Fibroblast of lung (primary cell): ENCODE results near the gene AGBL1. TPM values are rescaled to one million over a fixed set of nuclear protein-coding genes. Genes with fewer than 3 reads are reported as not detected.

ENCODE experiments used
- DNase-seq, 2 donors: peaks; one replicate each; pipeline versions ENCODE4 v3.0.0 to v3.0.0-alpha.2; 2010; ENCODE audit warnings: low read depth in 2 of 2
- H2AFZ ChIP-seq: 2 replicates; pipeline ENCODE4 v1.5.1; 2012; ENCODE audit warnings: low read length, control low read depth, inconsistent platforms
- H3K27ac ChIP-seq: 2 replicates; pipeline ENCODE4 v1.5.1; 2011; ENCODE audit warnings: low read length, control low read depth; ENCODE audit not compliant: insufficient read depth
- H3K27me3 ChIP-seq: 2 replicates; pipeline ENCODE4 v1.5.1; 2011; ENCODE audit warnings: mild to moderate bottlenecking, low read length; ENCODE audit not compliant: control insufficient read depth, insufficient read depth
- H3K36me3 ChIP-seq: 2 replicates; pipeline ENCODE4 v1.5.1; 2011; ENCODE audit warnings: low read length; ENCODE audit not compliant: control insufficient read depth, insufficient read depth
- H3K4me1 ChIP-seq: 2 replicates; pipeline ENCODE4 v1.5.1; 2011; ENCODE audit warnings: low read length; ENCODE audit not compliant: control insufficient read depth, insufficient read depth; ENCODE audit errors: extremely low read depth
- H3K4me2 ChIP-seq: 2 replicates; pipeline ENCODE4 v1.5.1; 2011; ENCODE audit warnings: low read length, control low read depth; ENCODE audit not compliant: insufficient read depth; ENCODE audit errors: extremely low read depth
- H3K4me3 ChIP-seq, 4 experiments: fragments of 200-600 bp in 1 of 4; sonication (generic) in 1 of 4; replicated peaks in 1 of 4; 2 replicates each; pipeline ENCODE4 v1.5.1; 2011 to 2016; ENCODE audit warnings: low read length in 4 of 4, low read depth in 3 of 4, mild to moderate bottlenecking in 3 of 4, control low read depth in 2 of 4, inconsistent platforms in 1 of 4, mixed read lengths in 1 of 4; ENCODE audit not compliant: insufficient read depth in 1 of 4; ENCODE audit errors: control extremely low read depth in 1 of 4
- H3K79me2 ChIP-seq: 2 replicates; pipeline ENCODE4 v1.5.1; 2012; ENCODE audit warnings: mild to moderate bottlenecking, low read length, inconsistent platforms; ENCODE audit not compliant: control insufficient read depth, insufficient read depth
- H3K9ac ChIP-seq: 2 replicates; pipeline ENCODE4 v1.5.1; 2011; ENCODE audit warnings: mild to moderate bottlenecking, low read length, control low read depth; ENCODE audit not compliant: insufficient read depth
- H3K9me3 ChIP-seq: 2 replicates; pipeline ENCODE4 v1.5.1; 2012; ENCODE audit warnings: low read depth, low read length; ENCODE audit not compliant: control insufficient read depth, insufficient read depth
- H4K20me1 ChIP-seq: 2 replicates; pipeline ENCODE4 v1.5.1; 2011; ENCODE audit warnings: low read length; ENCODE audit not compliant: control insufficient read depth, insufficient read depth; ENCODE audit errors: extremely low read depth
- CTCF ChIP-seq, 2 donors: IDR thresholded peaks in 1 of 2; conservative IDR thresholded peaks in 1 of 2; 1 replicate in 1 of 2; 2 replicates in 1 of 2; pipeline ENCODE4 v1.5.1; 2011 to 2012; ENCODE audit warnings: low read length in 2 of 2, control low read depth in 1 of 2, inconsistent platforms in 1 of 2, low read depth in 1 of 2, mild to moderate bottlenecking in 1 of 2
- EZH2 ChIP-seq: IDR thresholded peaks from 2 replicates; pipeline ENCODE4 v1.5.1; 2012; ENCODE audit warnings: low read length, control low read depth, mild to moderate bottlenecking; ENCODE audit errors: missing control alignments
- polyA plus RNA-seq, 2 donors: library from polyadenylated mRNA; depleted of rRNA in 1 of 2; stranded (reverse) in 1 of 2; unstranded in 1 of 2; fragments of >200 nt; gene quantifications; 2 replicates each; pipeline ENCODE4 v1.2.1, GENCODE V29; 2011 to 2012; ENCODE audit warnings: missing spikeins in 1 of 2
- total RNA-seq: library from RNA; depleted of rRNA; stranded (reverse); fragments of >200 nt; gene quantifications from 2 replicates; pipeline ENCODE4 v1.2.1, GENCODE V29; 2014

AGBL1 gene
- total and polyA plus RNA-seq, 2 donors (not counting 1 experiment from before 2014, with no cell fraction given), result not detected

GRCh38 chr15:86413191-86413590 is 333.5 kb downstream of the AGBL1 start:
- H3K9me3 ChIP-seq, result no peaks in the 10 kb centered on the region
- no peaks in the 10 kb centered on the region for H3K27me3 ChIP-seq
- DNase-seq, result no peak
- H3K9ac ChIP-seq, result no peak overlapping the region
- no peaks in the 10 kb centered on the region for H3K79me2 ChIP-seq
- H3K4me1 ChIP-seq, result no peaks in the 10 kb centered on the region
- H3K4me2 ChIP-seq, result no peak overlapping the region
- no peak overlapping the region for H3K4me3 ChIP-seq
- no peaks in the 10 kb centered on the region for H4K20me1 ChIP-seq
- no peak overlapping the region for H2AFZ ChIP-seq
- H3K27ac ChIP-seq, result no peak overlapping the region
- H3K36me3 ChIP-seq, result no peaks in the 10 kb centered on the region
- TF ChIP-seq EZH2 (no peak), CTCF (conservative IDR thresholded peaks at IDR 0.05 in 1 of 2, IDR thresholded peaks at IDR 0.05 in 1 of 2; ENCODE audit: low read depth in 1 of 2, low read length in 2 of 2) (no peak)

GRCh38 chr15:86425746-86426145 is 346.1 kb downstream of the AGBL1 start:
- DNase-seq, result no peak

GRCh38 chr15:86432861-86433260 is 353.2 kb downstream of the AGBL1 start:
- no peak overlapping the region for H2AFZ ChIP-seq
- H3K9ac ChIP-seq, result no peak overlapping the region
- H3K4me2 ChIP-seq, result no peak overlapping the region
- no peaks in the 10 kb centered on the region for H3K27me3 ChIP-seq
- no peak for TF ChIP-seq EZH2
- no peak for TF ChIP-seq CTCF (conservative IDR thresholded peaks at IDR 0.05 in 1 of 2, IDR thresholded peaks at IDR 0.05 in 1 of 2; ENCODE audit: low read depth in 1 of 2, low read length in 2 of 2)
- DNase-seq, result no peak
- no peaks in the 10 kb centered on the region for H4K20me1 ChIP-seq
- H3K4me1 ChIP-seq, result no peaks in the 10 kb centered on the region
- H3K4me3 ChIP-seq, result no peak overlapping the region
- no peaks in the 10 kb centered on the region for H3K36me3 ChIP-seq
- no peaks in the 10 kb centered on the region for H3K9me3 ChIP-seq
- no peaks in the 10 kb centered on the region for H3K79me2 ChIP-seq
- no peak overlapping the region for H3K27ac ChIP-seq

More at GRCh38 chr15:86425746-86426145, 346.1 kb downstream of the AGBL1 start:
- no peak overlapping the region for H3K4me3 ChIP-seq
- H3K27me3 ChIP-seq, result no peaks in the 10 kb centered on the region
- H3K27ac ChIP-seq, result no peak overlapping the region
- no peak overlapping the region for H3K4me2 ChIP-seq
- H3K9ac ChIP-seq, result no peak overlapping the region
- H3K36me3 ChIP-seq, result no peaks in the 10 kb centered on the region
- H3K9me3 ChIP-seq, result no peaks in the 10 kb centered on the region
- no peaks in the 10 kb centered on the region for H3K79me2 ChIP-seq
- H2AFZ ChIP-seq, result no peak overlapping the region
- no peaks in the 10 kb centered on the region for H4K20me1 ChIP-seq
- H3K4me1 ChIP-seq, result no peaks in the 10 kb centered on the region
- no peak for TF ChIP-seq EZH2
- no peak for TF ChIP-seq CTCF (conservative IDR thresholded peaks at IDR 0.05 in 1 of 2, IDR thresholded peaks at IDR 0.05 in 1 of 2; ENCODE audit: low read depth in 1 of 2, low read length in 2 of 2)
